GM18867 (cell line): ENCODE measurements around the gene CDC20B.
"Not testable (repeated sequence)": the region's sequence is repeated elsewhere in the genome, so short reads cannot be mapped to it uniquely, and the experiment has no call there.

Experiments
- ATAC-seq: cut with Tn5 transposase; IDR thresholded peaks from one replicate; pipeline ENCODE4 v1.9.1; 2021; ENCODE audit warnings: mild to moderate bottlenecking, moderate library complexity; ENCODE audit not compliant: unreplicated experiment

Gene CDC20B

GRCh38 chr5:55104946-55105701, 67.9 kb downstream of the CDC20B start:
- no peak for ATAC-seq

- no peak for ATAC-seq
Measured at GRCh38 chr5:55104036-55104772, 68.8 kb downstream of the CDC20B start.

- ATAC-seq, result no peak
Measured at GRCh38 chr5:55102348-55102747, 70.6 kb downstream of the CDC20B start, which contains the start of gene GZMA. Gene GZMA, plus strand, starts transcription at chr5:55102646. Its CDS starts 37 bp downstream, at chr5:55102683.

- no peak for ATAC-seq
Measured at GRCh38 chr5:55101556-55102276, 71.3 kb downstream of the CDC20B start.

GRCh38 chr5:55101148-55101547, 71.8 kb downstream of the CDC20B start:
- ATAC-seq, result not testable (repeated sequence)

- no peak for ATAC-seq
Measured at GRCh38 chr5:55096861-55097260, 76.1 kb downstream of the CDC20B start.

- no peak for ATAC-seq
Measured at GRCh38 chr5:55096182-55096581, 76.8 kb downstream of the CDC20B start.

- not testable (repeated sequence) for ATAC-seq
Measured at GRCh38 chr5:55091011-55091410, 82.0 kb downstream of the CDC20B start.

GRCh38 chr5:55089301-55089700, 83.7 kb downstream of the CDC20B start:
- not testable (repeated sequence) for ATAC-seq

- no peak for ATAC-seq
Measured at GRCh38 chr5:55081541-55081940, 91.4 kb downstream of the CDC20B start.

GRCh38 chr5:55073211-55073610, 99.8 kb downstream of the CDC20B start:
- ATAC-seq, result no peak

- ATAC-seq, result no peak
Measured at GRCh38 chr5:55072666-55073065, 100.3 kb downstream of the CDC20B start.

GRCh38 chr5:55071413-55071812, 101.6 kb downstream of the CDC20B start:
- ATAC-seq, result no peak

GRCh38 chr5:55070968-55071367, 102.0 kb downstream of the CDC20B start:
- ATAC-seq, result no peak

- ATAC-seq, result no peak
Measured at GRCh38 chr5:55066277-55066676, 106.7 kb downstream of the CDC20B start.

GRCh38 chr5:55064523-55064922, 108.5 kb downstream of the CDC20B start:
- no peak for ATAC-seq

GRCh38 chr5:55063899-55064298, 109.1 kb downstream of the CDC20B start:
- ATAC-seq, result no peak

GRCh38 chr5:55063220-55063863, 109.6 kb downstream of the CDC20B start:
- no peak for ATAC-seq
